ENCODE data around the gene FGA. TPM values are rescaled to one million over a fixed set of nuclear protein-coding genes. Genes with fewer than 3 reads are reported as not detected.
A peak's percentile ranks its signal among the peaks of the same experiment; 100 is the strongest.

Gene FGA
- total RNA-seq, 1 donor: not detected

DNA sequence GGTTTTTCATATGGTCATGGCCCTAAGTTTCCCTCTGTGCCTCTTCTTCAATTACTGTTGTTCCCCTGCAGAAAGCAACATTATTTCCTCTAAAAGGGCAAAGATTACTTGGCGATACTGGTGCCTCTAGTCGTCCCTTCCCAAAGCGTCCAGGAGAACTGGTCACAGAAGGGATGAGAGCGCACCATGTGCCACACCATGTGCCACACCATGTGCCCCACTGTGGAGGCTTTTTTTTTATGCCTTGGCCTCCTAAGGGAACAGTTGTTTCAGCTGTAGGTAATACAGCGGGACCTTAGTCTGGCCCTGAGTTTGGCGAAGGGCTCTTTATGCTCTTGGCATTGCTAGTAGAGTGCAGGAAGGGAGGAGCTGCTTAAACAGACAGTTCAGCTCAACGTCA, 33.5 kb upstream of the FGA start:
- no peak for DNase-seq (ENCODE audit: low read depth)
- TF ChIP-seq CTCF (IDR thresholded peaks at IDR 0.05; ENCODE audit: insufficient read depth, low read depth, low read length): no peak
- no peak overlapping the region for H3K4me3 ChIP-seq (ENCODE audit: low read depth, low read length)

GRCh38 chr4:154623436-154623835, 32.9 kb upstream of the FGA start:
- DNase-seq (ENCODE audit: low read depth): no peak
- no peak overlapping the region for H3K4me3 ChIP-seq (ENCODE audit: low read depth, low read length)

DNA sequence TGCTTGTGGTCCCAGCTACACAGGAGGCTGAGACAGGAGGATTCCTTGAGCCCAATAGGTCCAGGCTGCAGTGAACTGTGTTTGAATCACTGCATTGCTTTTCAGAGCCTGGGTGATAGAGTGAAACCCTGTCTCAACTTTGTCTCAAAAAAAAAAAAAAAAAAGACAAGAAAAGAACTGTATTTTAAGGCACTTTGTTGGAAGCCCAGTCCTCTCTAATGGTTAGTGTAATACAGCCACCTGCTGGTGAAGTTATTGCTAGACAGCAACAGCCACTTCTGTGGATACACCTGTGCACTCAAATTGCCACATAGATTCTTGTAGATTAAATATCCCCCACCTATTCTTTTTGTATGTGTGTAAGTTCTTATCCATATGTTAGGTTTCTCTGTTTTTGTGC, 32.1 kb upstream of the FGA start:
- DNase-seq (ENCODE audit: low read depth): peak; percentile 55
- peak; percentile 54 for TF ChIP-seq CTCF (IDR thresholded peaks at IDR 0.05; ENCODE audit: insufficient read depth, low read depth, low read length)
- H3K4me3 ChIP-seq (ENCODE audit: low read depth, low read length): no peak overlapping the region

More at GRCh38 chr4:154623436-154623835, 32.9 kb upstream of the FGA start:
- TF ChIP-seq CTCF (IDR thresholded peaks at IDR 0.05; ENCODE audit: insufficient read depth, low read depth, low read length): no peak

DNA sequence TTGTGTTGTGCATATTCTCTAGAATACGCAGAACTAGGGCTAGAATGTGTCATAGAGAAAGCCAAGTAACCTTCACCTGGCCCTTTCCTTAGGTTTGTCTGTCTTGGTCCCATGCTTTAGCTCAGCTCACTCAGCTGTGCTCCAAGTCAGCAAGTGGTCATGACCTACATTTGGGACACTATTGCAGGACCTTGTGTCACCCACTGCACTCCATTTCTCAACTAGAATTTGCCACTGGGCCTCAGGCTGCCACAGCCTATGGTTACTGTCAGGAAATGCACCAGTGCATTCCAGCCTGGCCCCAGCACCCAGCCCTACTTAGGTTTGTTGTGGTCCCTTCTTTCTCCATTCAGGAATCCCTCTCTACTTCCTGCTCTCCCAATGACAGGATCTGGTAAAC, 29.6 kb upstream of the FGA start:
- H3K4me3 ChIP-seq (ENCODE audit: low read depth, low read length): no peak overlapping the region
- DNase-seq (ENCODE audit: low read depth): no peak
- TF ChIP-seq CTCF (IDR thresholded peaks at IDR 0.05; ENCODE audit: insufficient read depth, low read depth, low read length): no peak

DNA sequence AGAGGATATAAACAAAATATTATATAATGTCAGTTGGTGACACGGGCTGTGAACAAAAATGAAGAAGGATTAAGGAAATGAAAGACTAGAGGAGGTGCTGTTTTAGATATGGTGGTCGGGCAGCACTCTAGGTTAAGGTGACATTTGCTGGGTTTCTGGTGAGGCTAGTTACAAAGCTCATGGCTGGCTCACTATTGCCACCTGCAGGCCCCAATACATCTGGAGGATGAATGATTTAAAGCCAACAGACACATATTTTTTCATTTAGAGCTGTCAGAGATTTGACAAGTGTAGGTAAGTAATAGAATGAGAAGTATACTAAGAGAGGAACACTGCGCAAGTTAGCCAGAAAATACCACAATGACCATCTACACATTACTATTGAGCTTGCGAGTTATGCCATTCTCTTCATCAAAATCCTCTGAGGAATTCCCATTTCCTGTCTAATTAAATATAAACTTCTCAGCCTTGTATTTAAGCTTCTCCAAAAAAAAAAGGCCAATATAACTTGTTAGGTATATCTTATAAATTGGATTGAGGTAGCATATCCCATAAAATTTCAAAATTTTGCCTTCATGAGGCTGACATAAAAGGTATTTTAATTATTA, 28.3 kb upstream of the FGA start:
- peak; percentile 71 for TF ChIP-seq CTCF (IDR thresholded peaks at IDR 0.05; ENCODE audit: insufficient read depth, low read depth, low read length)
- DNase-seq (ENCODE audit: low read depth): peak; percentile 55
- no peak overlapping the region for H3K4me3 ChIP-seq (ENCODE audit: low read depth, low read length)

DNA sequence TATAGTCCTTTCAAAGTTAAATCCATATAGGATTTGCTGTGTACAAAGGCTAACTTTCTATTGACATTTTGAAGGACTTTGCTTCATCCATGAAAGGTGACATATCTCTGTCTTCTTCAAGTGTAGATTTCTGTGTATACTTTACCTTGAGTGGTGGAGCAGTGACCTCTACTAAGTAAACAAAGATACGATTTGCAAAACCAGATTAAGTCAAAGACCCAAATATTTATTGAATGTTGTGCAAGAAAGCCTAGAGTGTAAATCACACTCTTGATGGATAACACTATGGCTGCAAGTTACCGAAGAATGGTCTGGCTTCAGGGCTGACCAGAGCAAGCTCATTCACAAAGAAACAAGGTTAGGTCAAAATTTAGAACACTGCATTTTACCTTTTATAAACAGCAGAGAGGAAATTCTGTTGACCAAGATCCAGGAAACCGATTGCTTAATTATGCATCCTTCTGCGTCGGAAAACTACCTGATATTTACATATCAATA, 27.3 kb upstream of the FGA start:
- no peak overlapping the region for H3K4me3 ChIP-seq (ENCODE audit: low read depth, low read length)
- DNase-seq (ENCODE audit: low read depth): no peak
- TF ChIP-seq CTCF (IDR thresholded peaks at IDR 0.05; ENCODE audit: insufficient read depth, low read depth, low read length): no peak

GRCh38 chr4:154616731-154617130, 26.2 kb upstream of the FGA start:
- DNase-seq (ENCODE audit: low read depth): no peak
- TF ChIP-seq CTCF (IDR thresholded peaks at IDR 0.05; ENCODE audit: insufficient read depth, low read depth, low read length): no peak
- no peak overlapping the region for H3K4me3 ChIP-seq (ENCODE audit: low read depth, low read length)
